GM10248 (cell line): ENCODE results near the gene MRPL17.

Source experiments
- CTCF ChIA-PET: fragments of 300-600 bp; sonication (Branson Sonifier 250); formaldehyde crosslinking; extraction: SDS; loops from one replicate; lab custom pipeline; 2021; ENCODE audit warnings: antibody characterized with exemption; lab: Yijun Ruan, JAX
- POLR2A ChIA-PET: fragments of 350-650 bp; sonication (Branson Sonifier 250); formaldehyde crosslinking; extraction: SDS; loops from one replicate; lab custom pipeline; 2020; ENCODE audit warnings: antibody characterized with exemption; lab: Yijun Ruan, JAX
- DNase-seq: peaks from one replicate; pipeline ENCODE4 v3.0.0; 2012; ENCODE audit errors: extremely low spot score
- CTCF ChIP-seq: IDR thresholded peaks from 2 replicates; pipeline ENCODE4 v1.5.1; 2012; ENCODE audit warnings: mild to moderate bottlenecking, low read depth; ENCODE audit errors: extremely low read depth, missing control alignments, control extremely low read depth

MRPL17 gene

GRCh38 chr11:6646918-6647679 lies 36.0 kb downstream of the MRPL17 start:
- peak; percentile 81 for DNase-seq
- POLR2A ChIA-PET, result interaction anchor here (0.7 kb wide), 1 partner anchor 25 kb away, joined by 6 read pairs; no protein-coding TSS in a partner anchor
- CTCF ChIA-PET, result interaction anchor here (1.5 to 5.6 kb wide), 6 partner anchors 9 to 42 kb away, joined by 3 to 31 read pairs (median 8); partner anchors contain the start of gene MRPL17
- no peak for TF ChIP-seq CTCF

GRCh38 chr11:6646576-6646917 lies 36.6 kb downstream of the MRPL17 start:
- DNase-seq, result no peak
- no peak for TF ChIP-seq CTCF
- CTCF ChIA-PET, result interaction anchor here (1.5 to 5.6 kb wide), 5 partner anchors 8 to 42 kb away, joined by 4 to 31 read pairs (median 10); partner anchors contain the start of gene MRPL17
- POLR2A ChIA-PET, result interaction anchor here (0.7 kb wide), 1 partner anchor 25 kb away, joined by 6 read pairs; no protein-coding TSS in a partner anchor

- no peak for DNase-seq
- CTCF ChIA-PET, result interaction anchor here (1.0 to 5.6 kb wide), 5 partner anchors 8 to 37 kb away, joined by 3 to 31 read pairs (median 10); partner anchors contain the start of gene MRPL17
- POLR2A ChIA-PET, result no interaction called here
- no peak for TF ChIP-seq CTCF
Measured at GRCh38 chr11:6646071-6646470, 37.1 kb downstream of the MRPL17 start.

GRCh38 chr11:6642957-6643356 lies 40.2 kb downstream of the MRPL17 start:
- ChIA-PET POLR2A (no interaction called here), CTCF (interaction anchor here (1.2 to 2.2 kb wide), 3 partner anchors 21 to 112 kb away, joined by 3 to 6 read pairs (median 3); no protein-coding TSS in a partner anchor)
- DNase-seq, result no peak
- TF ChIP-seq CTCF, result no peak

GRCh38 chr11:6640985-6641701 lies 42.0 kb downstream of the MRPL17 start:
- no peak for TF ChIP-seq CTCF
- ChIA-PET POLR2A (interaction anchor here (1.2 kb wide), 1 partner anchor 42 kb away, joined by 3 read pairs; the partner anchor contains the start of gene MRPL17), CTCF (interaction anchor here (0.7 to 2.2 kb wide), 4 partner anchors 9 to 61 kb away, joined by 3 to 6 read pairs (median 4); no protein-coding TSS in a partner anchor)
- DNase-seq, result no peak
